Measurements from ENCODE around the gene DIAPH3. TPM values are rescaled to one million over a fixed set of nuclear protein-coding genes. Genes with fewer than 3 reads are reported as not detected.

DIAPH3 gene
- total RNA-seq, 2 experiments from 2014 or later = 0.08 to 0.11 TPM

GRCh38 chr13:60134376-60134775 lies 29.4 kb downstream of the DIAPH3 start:
- Mint-ChIP-seq H3K27me3 (no peaks in the 10 kb centered on the region), H3K4me3 (no peak overlapping the region), H3K4me1 (ENCODE audit: low read depth) (peaks cover 7% of the 10 kb centered on the region), H3K27ac (no peak overlapping the region), H3K9me3 (no peaks in the 10 kb centered on the region), H3K36me3 (ENCODE audit: low read depth) (no peaks in the 10 kb centered on the region)
- ChIA-PET POLR2A (no interaction called here), CTCF (interaction anchor here (0.7 kb wide), 1 partner anchor 312 kb away, joined by 3 read pairs; no protein-coding TSS in a partner anchor)
- Histone ChIP-seq H3K36me3 (ENCODE audit: insufficient read depth, low read length) (no peaks in the 10 kb centered on the region), H3K4me1 (ENCODE audit: insufficient read depth, low read length) (no peaks in the 10 kb centered on the region), H3K27me3 (ENCODE audit: control insufficient read depth in 1 of 2, insufficient read depth in 2 of 2, low read length in 2 of 2) (no peaks in the 10 kb centered on the region), H3K9me3 (ENCODE audit: control insufficient read depth in 1 of 2, insufficient read depth in 1 of 2, low read length in 2 of 2) (no peaks in the 10 kb centered on the region), H3K4me3 (ENCODE audit: low read length) (no peak overlapping the region), H3K27ac (ENCODE audit: low read depth in 1 of 2, low read length in 2 of 2) (no peak overlapping the region)
- ATAC-seq (ENCODE audit: poor library complexity) (no peak), DNase-seq (peak in 1 of 14 experiments; percentile 8)
- no peak for TF ChIP-seq CTCF (IDR thresholded peaks at IDR 0.05)
- intact Hi-C loops (cut with DNase I, micrococcal nuclease) = no loop called here

GRCh38 chr13:60121337-60121687 lies 42.4 kb downstream of the DIAPH3 start:
- Histone ChIP-seq H3K27ac (ENCODE audit: low read depth in 1 of 2, low read length in 2 of 2) (no peak overlapping the region), H3K4me1 (ENCODE audit: insufficient read depth, low read length) (no peaks in the 10 kb centered on the region), H3K36me3 (ENCODE audit: insufficient read depth, low read length) (no peaks in the 10 kb centered on the region), H3K9me3 (ENCODE audit: control insufficient read depth in 1 of 2, insufficient read depth in 1 of 2, low read length in 2 of 2) (peaks cover 0 to under 1% of the 10 kb centered on the region in 2 experiments), H3K27me3 (ENCODE audit: control insufficient read depth in 1 of 2, insufficient read depth in 2 of 2, low read length in 2 of 2) (no peaks in the 10 kb centered on the region), H3K4me3 (ENCODE audit: low read length) (no peak overlapping the region)
- Mint-ChIP-seq H3K4me3 (no peak overlapping the region), H3K27me3 (no peaks in the 10 kb centered on the region), H3K9me3 (peaks cover 4% of the 10 kb centered on the region), H3K4me1 (ENCODE audit: low read depth) (no peaks in the 10 kb centered on the region), H3K27ac (no peak overlapping the region), H3K36me3 (ENCODE audit: low read depth) (peaks cover 6% of the 10 kb centered on the region)
- TF ChIP-seq CTCF (IDR thresholded peaks at IDR 0.05) = no peak
- DNase-seq = no peak
- intact Hi-C loops (cut with DNase I, micrococcal nuclease) = no loop called here
- ATAC-seq (ENCODE audit: poor library complexity) = no peak
- ChIA-PET POLR2A (no interaction called here), CTCF (no interaction called here)

GRCh38 chr13:60120617-60121336 lies 43.0 kb downstream of the DIAPH3 start:
- no peaks in the 10 kb centered on the region for H3K27me3 Mint-ChIP-seq
- intact Hi-C loops (cut with DNase I, micrococcal nuclease) = no loop called here
- ATAC-seq (ENCODE audit: poor library complexity) (no peak), DNase-seq (no peak)
- H3K4me1 Mint-ChIP-seq (ENCODE audit: low read depth) = no peaks in the 10 kb centered on the region
- Histone ChIP-seq H3K27ac (ENCODE audit: low read depth in 1 of 2, low read length in 2 of 2) (no peak overlapping the region), H3K4me1 (ENCODE audit: insufficient read depth, low read length) (no peaks in the 10 kb centered on the region), H3K27me3 (ENCODE audit: control insufficient read depth in 1 of 2, insufficient read depth in 2 of 2, low read length in 2 of 2) (no peaks in the 10 kb centered on the region), H3K36me3 (ENCODE audit: insufficient read depth, low read length) (no peaks in the 10 kb centered on the region), H3K9me3 (ENCODE audit: control insufficient read depth in 1 of 2, insufficient read depth in 1 of 2, low read length in 2 of 2) (no peaks in the 10 kb centered on the region), H3K4me3 (ENCODE audit: low read length) (no peak overlapping the region)
- H3K9me3 Mint-ChIP-seq = peaks cover 4% of the 10 kb centered on the region
- no peak overlapping the region for H3K4me3 Mint-ChIP-seq
- no peak overlapping the region for H3K27ac Mint-ChIP-seq
- TF ChIP-seq CTCF (IDR thresholded peaks at IDR 0.05) = no peak
- peaks cover 4% of the 10 kb centered on the region for H3K36me3 Mint-ChIP-seq (ENCODE audit: low read depth)
- ChIA-PET CTCF (no interaction called here), POLR2A (no interaction called here)

Data from CD4-positive, alpha-beta T cell (primary cell).